Activated CD8-positive, alpha-beta memory T cell treated with anti-CD3 and anti-CD28 coated beads, Interleukin-2, amount 50 U/mL, for 24 hours (primary cell): Measurements from ENCODE around the gene KLK2.
"Not testable (repeated sequence)": the region's sequence is repeated elsewhere in the genome, so short reads cannot be mapped to it uniquely, and the experiment has no call there.

Experiments used
- DNase-seq: peaks from one replicate; pipeline ENCODE4 v3.0.0-alpha.2; 2020; ENCODE audit errors: extremely low read depth

Gene KLK2

DNA sequence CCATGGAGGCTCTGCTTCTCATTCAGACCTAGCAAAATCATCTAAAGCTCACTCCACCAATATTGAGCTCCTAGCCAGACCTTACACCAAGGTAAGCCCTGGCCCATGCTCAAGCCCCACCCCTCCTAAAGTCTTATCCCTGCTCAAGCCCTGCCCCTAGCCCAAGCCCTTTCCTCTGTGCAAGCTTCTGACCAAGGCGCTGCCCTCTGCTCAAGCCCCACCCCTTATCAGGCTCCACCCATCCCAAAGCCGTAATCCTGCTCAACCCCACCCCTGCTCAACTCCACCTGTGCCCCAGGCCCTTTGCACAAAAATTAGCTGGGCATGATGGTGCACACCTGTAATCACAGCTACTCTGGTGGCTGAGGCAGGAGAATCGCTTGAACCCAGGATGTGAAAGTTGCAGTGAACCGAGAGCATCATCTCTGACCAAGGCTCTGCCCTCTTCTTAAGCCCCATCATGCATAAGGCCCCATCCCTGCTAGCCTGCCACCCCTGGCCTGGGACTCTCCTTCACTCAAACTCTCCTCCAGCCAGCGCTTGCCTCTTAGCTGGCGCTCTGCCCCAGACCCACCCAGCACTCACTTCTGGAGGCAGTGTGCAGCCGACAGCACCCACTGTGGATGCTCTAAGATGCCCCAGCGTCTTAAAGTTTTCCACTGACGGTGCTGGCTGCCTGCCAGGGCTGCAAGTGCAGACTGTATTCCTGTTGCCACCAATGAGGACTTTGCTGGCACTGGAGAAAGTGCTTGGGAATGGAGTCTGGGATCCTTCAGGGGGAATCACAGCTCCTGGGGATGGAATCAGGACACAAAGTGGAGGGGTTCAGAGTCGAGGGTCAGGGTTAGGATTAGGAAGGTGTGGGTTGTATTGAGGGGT lies 21.5 kb downstream of the KLK2 start:
- no peak for DNase-seq

DNA sequence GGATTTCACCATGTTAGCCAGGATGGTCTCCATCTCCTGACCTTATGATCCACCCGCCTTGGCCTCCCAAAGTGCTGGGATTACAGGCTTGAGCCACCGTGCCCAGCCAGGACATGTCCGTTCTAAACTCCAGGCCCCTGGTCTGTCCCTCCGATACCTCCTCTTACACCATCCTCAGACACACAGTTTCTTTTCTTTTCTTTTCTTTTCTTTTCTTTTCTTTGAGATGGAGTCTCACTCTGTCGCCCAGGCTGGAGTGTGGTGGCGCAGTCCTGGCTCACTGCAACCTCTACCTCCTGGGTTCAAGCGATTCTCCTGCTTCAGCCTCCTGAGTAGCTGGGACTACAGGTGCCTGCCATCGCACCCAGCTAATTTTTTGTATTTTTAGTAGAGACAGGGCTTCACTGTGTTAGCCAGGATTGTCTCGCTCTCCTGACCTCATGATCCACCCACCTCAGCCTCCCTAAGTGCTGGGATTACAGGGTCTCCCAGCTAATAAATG lies 22.9 kb downstream of the KLK2 start:
- not testable (repeated sequence) for DNase-seq

DNA sequence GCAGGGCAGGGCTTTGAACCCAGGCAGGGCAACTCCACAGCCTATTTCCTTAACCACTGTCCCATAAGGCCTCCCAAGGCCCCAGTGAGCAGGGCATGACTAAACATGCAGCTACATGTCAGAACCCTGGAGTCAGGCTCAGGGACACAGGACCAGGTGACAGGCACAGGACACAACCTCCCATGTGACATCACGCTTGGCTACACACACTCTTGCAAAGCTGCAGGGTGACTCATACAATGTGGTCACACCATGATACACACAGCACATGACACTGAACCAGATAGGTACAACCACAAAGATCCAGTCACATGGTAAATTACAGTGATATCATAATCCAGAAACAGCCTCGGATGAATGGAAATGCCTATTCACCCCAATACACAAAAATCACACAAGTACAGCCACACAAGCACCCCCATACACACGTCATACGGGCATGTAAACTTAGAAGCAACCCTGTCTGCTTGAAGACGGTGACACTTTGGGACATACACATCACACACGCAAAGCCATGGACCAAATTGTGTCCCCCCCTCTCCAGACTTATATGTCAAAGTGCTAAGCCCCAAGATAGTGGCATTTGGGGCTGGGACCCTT lies 23.5 kb downstream of the KLK2 start:
- DNase-seq: no peak

DNA sequence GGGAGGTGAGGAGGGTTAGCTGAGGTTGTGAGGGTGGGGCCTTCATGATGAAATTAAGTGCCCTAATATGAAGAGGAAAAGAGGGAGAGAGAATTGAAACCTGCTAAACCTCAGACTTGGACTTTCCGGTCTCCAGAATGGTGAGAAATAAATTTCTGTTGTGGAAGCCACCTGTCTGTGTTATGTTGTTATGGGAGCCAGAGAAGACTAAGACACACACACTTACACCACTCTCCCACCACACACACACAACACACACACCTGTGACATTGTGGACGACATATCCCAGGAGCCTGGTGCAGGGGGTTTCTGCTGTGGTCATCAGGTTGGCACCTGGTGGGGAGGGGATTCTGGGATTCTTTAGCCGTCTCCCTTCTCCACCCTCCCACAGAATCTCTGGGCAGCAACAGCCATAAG lies 24.0 kb downstream of the KLK2 start:
- DNase-seq: no peak

DNA sequence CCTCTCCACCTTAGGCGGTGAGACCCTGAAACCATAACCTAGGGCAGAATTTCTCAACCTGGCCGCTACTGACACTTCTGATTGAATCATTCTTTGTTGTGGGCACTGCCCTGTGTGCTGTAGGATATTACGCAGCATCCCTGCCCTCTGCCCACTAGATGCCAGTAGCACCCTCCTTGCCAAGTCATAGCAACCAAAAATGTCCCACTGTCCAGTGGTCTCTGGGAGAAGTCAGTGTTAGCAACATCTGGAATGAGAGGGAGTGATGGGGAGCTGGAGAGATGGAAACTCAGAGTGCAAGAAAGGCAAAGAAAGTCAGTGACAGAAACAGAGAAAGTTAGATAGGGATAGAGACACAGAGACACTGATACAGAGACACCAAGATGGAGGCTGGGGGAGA lies 24.4 kb downstream of the KLK2 start:
- DNase-seq: no peak

DNA sequence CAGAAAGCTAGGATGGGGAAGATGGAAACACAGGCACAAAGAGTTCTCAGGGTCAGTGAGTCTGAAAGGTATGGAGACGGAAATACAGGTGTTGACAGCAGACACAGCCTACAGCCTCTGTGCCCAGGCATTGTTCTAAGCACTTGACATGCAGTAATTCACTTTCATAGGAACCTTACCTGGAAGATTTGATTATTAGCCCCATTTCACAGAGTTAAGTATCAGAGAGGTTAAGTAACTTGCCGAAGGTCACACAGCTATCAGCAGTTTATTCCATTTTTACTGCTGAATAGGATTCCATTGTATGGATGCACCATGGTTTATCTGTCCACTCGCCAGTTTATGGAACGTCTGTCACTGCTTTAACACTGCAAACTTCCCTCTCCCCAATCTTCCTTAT lies 24.8 kb downstream of the KLK2 start:
- no peak for DNase-seq

DNA sequence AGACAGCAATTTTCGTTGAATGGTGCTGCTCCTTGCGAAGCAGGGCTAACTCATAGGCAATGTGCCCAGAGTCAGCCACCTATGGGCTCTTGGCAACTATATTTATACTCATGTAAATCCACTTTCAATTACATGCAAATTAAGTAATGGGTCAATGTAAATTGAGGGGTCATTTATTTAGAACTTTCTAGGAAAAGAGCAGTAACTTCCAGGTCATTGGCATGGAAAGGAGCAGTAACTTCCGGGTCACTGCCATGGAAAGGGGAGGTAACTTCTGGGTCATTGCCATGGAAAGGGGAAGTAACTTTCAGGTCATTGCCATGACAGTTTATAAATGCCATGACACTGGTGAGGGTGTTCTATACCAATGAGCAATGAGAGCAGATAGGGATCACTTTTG lies 26.3 kb downstream of the KLK2 start:
- DNase-seq: no peak

DNA sequence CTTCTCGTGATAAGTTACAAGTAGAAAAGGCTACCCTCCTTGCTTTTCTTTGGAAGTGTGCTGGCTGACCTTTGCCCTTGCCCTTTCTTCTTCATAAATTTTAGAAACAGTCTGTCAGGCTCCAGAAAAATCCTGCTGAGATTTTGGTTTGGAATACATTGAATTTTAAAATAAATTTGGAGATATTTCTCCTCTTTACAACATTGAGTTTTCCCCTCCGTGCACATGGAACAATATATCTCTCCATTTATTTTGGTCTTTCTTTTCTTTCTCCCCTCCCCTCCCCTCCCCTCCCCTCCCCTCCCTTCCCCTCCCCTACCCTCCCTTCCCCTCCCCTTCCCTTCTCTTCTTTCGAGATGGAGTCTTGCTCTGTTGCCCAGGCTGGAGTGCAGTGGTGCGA lies 29.4 kb downstream of the KLK2 start:
- DNase-seq: no peak

DNA sequence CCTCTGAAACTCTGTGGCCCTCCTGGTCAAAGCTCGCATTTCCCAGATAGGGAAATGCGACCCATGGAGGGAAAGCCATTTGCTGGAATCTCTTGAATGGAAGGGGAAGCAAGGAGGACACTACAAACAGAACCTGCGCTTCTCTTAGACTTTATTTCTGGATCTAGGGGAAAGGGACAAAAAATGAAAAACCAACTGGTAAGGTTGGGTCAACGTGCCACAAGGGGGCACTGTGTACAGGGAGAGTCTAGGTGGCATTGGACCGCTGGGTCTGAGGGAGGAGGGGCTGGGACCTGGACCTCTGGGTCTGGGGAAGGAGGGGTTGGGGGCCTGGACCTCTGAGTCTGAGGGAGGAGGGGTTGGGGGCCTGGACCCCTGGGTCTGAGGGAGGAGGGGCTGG lies 33.0 kb downstream of the KLK2 start:
- DNase-seq: no peak

DNA sequence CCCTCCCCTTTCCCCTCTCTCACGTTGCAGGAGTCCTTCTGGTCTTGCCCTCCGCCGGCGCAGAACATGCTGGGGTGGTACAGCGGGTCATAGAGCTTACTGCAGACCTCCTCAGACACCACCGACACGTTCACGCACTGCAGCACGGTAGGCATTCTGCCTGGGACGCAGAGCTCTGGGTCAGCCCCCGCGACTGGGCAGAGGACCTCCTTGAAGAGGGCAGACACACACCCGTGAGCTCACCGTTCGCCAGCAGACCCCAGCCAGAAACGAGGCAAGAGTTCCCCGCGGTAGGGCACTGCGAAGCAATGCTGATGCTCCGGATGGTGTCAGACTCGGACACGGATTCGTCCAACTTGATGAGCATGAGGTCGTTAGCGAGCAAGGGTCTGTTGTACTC lies 35.1 kb downstream of the KLK2 start:
- DNase-seq: no peak

DNA sequence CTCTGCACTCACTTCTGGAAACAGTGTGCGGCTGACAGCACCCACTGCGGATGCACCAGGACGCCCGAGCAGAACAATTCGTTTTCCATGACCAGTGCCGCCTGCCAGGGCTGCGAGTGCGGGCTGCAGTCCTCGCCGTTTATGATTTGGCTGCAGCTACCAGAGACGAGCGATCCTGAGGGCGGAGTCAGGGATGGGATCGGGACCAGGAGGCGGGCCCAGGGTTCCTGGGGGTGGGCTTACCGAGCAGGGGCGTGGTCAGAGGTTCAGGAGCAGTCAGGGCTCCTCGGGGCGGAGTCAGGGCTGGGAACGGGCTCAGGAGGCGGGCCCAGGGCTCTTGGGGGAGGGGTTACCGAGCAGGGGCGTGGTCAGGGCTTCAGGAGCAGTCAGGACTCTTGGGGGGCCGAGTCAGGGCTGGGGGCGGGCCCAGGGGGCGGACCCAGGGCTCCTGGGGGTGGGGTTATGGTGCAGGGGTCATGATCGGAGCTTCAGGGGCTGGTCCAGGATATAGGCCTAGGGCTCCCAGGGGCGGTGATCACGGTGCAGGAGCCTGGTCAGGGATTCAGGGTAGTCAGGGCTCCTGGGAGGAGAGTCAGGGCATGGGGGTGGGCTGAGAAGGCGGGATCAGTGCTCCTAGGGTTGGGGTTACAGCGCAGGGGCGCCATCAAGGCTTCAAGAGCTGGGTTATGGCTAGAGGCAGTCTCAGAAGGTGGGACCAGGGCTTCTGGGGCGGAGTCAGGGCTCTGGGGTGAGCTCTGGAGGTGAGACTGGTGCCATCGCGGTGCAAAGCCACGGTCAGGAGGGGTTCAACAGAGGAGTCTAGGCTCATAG lies 36.2 kb downstream of the KLK2 start:
- no peak for DNase-seq

DNA sequence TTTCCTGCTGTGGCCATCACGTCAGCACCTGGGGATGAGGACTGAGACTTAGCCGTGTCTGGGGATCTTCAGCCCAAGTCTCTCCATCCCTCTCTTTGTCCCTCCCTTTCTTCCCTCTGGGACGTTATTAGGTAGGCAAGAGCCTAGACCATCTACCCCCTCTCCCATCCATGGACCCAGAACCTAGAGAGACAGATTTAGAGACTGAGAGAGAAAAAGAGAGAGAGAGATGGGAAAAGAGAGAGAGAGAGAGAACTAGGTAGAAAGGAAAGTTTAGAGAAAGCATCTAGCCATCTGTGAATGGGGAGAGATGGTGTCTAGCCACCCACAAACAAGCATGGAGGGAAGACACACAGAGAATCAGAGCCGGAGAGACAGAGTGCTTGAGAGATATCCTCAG lies 37.5 kb downstream of the KLK2 start:
- no peak for DNase-seq

DNA sequence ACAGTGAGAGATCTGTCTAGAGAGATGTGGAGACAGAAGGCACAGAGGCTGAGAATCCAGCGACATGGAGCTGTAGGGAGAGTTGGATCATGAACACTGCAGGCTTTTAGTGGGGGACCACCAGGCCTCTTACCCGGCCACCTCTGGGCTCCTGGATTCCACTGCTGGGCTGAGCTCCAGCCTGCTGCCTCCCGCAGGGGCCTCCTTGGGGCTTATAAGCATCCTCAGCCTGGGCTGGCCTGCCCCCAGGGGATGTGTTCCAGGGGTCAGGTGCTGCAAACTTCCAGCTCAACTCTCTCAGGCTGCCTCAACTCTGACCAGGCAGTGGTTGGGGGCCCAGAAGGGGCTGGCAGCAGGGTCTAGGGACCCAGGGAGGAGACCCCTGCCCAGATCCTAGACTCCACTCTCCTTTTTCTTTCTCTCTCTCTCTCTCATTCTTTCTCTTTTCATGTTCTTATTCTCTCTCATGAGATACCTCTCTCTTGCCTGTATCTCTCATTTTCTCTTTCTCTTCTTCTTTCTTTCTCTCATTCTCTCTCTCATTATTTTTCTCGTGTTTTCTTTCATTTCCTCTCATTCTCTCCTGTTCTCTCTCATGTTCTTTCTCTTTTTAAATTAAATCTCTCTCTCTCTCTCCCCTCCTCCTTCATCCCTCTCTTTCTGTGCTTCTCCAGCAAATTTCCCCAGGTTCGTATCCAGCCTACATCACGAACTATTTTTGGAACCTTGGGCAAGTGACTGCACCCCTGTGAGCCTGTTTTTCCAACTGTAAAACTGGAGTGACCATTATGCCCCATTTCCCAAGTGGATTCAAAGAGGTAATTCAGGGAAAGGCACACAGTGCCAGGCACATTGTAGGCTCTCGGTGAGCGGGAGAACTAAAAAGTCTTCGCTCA lies 38.2 kb downstream of the KLK2 start, which contains the start of gene KLK4:
KLK4 (minus strand) TSS at position 190 of the 896 bp plus-strand sequence. CDS start 657 bp downstream, outside the sequence.
- no peak for DNase-seq

DNA sequence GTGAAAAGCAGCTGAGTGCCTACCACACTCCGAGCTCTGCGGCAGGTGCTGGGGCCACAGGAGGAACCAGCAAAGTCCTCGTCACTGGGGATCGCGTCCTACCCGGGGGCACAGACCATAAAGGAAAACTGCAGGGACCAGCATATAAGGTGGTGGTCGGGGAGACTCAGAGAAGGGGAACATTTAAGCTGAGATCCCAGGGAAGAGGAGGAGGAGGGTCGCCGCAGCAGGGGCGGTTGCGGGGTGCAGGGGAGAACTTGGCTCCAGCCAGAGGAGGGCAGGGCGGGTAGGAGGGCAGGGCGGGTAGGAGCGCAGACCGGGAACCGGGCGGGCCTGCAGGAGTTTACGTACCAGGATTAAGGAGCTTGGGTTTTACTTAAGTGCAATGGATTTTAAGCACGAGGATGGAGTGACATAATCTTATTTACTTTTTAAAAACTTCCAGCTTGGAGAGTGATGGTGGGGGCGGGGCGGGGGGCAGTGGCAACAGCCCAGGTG lies 38.9 kb downstream of the KLK2 start:
- no peak for DNase-seq

DNA sequence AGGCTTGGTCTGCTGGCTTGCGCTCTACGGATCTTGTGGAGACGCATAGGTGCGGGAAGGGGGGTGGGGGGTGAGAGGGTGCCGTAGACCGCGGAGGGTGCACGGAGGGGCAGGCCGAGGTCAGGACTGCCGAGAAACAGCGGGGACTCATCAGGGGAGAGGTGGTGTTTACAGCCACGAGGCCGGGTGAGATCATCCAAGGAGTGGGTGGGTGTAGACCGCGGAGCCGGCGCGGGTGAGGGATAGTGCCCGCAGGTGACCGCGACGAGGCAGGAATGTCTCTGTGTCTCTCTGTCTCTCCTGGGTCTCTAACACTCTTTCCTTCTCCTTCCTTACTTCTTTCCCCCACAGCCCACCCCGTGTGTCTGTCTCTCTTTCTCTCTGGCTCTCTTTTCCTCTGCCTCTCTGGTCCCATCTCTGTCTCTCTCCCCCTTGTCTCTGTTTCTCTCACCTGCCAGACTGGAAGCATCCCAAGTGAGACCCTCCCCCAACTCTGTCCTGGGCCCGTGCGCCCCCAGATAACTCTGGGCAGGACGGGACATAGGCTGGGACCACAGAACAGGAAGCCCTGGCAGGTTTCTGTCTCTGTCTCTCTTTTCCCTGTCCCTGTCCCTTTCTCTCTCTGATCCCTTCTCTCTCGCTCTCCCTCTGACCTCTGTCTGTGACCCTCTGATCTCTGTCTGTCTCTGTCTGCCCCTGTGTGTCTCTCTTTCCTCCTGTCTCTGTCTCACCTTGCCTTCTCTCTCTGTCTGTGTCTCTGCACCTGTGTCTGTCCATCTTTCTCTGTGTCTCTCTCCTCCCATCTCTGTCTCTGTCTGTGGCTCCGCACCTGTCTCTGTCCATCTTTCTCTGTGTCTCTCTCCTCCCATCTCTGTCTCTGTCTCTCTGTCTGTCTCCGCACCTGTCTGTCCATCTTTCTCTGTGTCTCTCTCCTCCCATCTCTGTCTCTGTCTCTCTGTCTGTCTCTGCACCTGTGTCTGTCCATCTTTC lies 39.8 kb downstream of the KLK2 start:
- no peak for DNase-seq

DNA sequence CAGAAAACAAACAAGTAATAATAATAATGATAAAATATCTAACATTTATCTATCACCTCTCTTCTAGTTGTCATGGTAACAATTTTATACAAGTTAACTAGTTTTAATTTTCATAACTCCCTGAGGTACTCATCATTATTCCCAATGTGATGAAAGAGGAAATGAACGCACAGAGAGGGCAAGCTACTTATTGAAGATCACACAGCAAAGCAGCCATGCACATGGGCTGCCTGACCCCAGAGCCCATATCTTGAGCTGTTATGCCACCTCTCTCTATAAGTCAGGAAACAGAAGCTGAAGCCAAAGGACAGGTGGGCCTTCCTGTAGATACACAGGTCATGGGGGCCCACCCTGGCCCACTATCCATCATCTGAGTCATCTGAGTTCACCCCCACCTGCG lies 42.8 kb downstream of the KLK2 start:
- no peak for DNase-seq

DNA sequence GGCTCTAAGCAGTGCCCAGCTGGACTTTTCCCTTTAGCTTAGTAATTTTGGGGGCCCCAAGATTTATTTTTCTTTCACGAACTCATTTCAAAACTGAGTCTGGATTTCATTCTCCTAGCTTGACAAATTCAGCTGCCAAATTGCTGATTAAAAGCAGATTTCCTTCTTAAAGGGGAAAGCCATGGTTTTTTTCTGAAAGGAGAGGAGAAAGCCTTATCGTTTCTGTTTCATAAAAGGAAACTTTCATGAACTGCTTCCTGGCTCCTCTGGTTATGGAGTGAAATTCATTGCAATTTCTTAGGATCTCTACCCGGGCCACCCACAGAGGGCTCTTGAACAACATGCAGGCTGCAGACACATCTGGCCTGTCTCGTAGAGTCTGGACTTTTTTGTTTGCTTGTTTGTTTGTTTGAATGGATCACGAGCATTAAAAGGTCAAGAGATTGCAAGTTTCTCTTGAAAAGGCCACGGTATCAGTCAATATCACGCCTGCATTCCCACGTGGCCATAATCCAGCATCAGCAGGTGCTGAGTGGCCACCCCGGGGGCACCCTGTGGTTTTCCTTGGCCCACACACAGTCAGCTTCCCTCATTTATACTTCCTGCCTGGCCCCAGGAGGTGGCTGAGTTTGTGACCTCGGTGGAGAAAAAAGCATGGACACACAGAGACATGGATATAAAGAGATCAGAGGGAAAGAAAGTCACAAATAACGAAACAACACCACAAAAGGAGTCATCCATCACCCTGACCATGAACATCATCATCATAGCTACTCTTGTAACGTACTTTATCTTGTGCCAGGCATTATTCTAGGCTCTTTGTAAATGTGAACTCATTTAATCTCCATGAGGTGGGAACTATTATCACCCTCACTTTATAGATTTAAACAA lies 48.4 kb downstream of the KLK2 start:
- no peak for DNase-seq

DNA sequence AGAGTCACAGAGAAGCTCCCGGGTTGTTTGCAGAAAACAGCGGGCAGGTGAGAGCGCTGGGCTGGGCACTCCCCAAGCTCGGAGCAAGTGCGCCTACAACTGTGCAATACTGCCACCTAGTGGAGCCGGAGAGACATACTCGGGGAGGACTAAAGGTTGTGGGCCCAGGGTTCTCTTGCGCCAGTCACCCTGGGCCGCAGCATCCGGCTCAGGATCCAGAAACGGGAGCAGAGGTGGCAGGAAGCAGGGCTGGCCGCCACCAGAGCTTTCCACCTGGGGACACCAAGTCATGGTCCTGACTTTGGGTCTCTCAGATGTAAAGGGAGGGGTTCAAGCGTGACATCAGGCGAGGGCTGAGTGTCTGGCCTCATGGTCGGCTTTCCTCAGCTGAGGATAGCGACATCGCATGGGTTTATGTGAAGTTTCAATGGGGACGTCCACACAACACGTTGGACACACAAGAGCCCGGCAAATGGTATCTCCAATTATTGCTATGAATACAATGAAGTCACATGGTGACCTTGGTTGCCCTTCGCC lies 49.1 kb downstream of the KLK2 start:
- DNase-seq: peak; percentile 49

DNA sequence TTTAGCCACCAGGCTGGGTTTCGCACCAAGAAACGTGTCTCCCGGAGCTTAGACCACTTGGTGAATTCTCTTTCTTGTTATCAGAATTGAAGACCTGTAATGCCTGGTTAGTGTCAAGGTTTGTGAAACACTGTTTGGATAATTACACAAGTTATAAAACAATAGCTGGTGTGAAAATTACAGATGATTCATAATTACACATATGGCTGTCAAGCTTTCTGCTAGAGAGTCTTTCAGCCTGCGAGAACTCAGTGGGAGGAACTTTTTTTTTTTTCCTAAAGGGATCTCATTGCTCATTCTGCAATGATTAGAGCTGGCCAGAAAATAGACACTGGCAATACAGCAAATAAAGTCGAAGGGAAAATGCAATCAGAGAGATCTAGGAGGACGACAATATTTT lies 51.3 kb downstream of the KLK2 start:
- DNase-seq: no peak
